HS-27A (cell line): ENCODE data around the gene POTEF.
"Not testable (repeated sequence)": the region's sequence is repeated elsewhere in the genome, so short reads cannot be mapped to it uniquely, and the experiment has no call there.

Source experiments
- DNase-seq: peaks from one replicate; pipeline ENCODE4 v3.0.0-alpha.2; 2012; ENCODE audit warnings: low read depth, missing footprints

The POTEF gene

DNA sequence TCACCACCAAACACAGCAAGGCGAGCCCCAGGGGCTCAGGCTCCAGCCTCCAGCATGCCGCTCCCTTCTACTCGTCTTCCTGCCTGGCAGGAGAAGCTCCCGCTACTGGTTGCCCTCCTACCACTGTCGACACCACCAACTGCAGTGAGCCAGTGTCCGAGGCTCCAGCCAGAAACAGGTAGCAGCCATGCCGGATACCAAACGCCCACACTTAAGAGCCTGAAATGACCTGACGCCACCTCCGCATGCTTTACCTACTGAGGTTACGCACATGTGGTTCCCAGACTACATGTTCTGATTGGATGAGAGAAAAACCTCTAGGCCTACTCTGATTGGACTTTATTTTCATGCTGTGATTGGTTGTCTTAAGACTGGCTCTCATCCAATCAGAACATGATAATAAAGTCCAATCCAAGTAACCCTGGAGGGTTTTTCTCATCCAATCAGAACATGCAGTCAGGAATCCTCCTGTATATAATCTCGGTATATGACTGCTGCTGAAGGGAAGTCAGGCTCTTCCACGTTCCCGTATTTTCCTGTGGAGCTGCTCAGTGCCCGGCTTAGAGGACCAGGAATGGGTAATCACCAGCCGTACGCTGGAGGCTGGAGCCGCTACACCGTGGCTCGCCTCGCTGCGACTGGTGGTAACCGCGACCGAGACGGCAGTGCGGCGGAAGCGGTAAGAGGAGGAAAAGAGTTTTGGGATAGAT, at the start of gene POTEF:
POTEF (minus strand) TSS at position 103 of the 710 bp plus-strand sequence. CDS start 8,707 bp downstream, outside the sequence.
- not testable (repeated sequence) for DNase-seq

DNA sequence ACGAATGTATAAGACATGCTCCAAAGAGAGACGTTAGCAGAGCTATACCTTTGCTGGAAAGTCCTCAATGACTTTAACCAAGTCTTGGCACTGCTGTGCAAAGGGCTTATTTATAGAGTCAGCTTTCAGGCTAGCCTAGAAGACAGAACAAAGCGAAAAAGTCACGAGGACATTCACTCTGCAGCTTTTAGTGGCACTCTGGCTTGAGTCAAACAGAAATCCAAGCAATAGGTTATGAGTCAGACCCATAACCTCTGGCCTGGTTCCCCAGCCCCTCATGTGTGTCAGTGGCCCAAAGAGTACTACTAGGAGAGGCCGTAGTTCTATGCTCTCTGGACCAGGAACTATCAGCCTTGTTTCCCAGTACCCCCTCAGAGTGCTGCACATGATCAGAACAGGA, 45.8 kb upstream of the POTEF start:
- not testable (repeated sequence) for DNase-seq

DNA sequence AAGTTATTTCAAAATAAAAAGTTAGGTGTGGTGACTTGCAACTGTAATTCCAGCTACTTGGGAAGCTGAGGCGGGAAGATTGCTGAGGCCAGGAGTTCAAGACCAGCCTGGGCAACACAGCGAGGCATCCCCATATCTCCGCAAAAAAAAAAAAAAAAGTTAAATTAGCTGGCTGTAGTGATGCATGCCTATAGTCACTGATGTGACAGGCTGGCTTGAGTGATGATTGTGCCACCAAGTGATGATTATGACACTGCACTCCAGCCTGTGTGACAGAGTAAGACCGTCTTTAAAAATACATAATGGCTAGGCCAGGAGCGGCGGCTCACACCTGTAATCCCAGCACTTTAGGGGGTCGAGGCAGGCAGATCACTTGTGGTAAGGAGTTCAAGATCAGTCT, 40.9 kb upstream of the POTEF start:
- DNase-seq, result no peak

DNA sequence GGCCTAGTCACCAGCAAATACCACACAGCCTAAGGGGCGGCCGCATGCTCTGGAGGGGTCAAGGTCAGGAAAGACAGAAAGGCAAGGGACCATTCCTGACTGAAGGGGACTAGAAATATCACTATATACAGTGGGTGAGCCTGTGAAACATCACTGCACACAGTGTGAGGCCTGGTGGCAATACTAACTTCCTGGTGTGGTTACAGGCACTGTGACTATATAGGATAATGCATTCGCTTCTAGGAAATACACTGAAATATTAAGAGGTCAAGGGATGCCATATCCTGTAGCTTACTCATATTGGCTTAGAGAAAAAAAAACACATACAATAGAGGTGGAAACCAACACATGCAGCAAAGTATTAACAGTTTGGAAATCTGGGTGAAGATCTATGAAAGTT, 40.1 kb upstream of the POTEF start:
- DNase-seq, result not testable (repeated sequence)

DNA sequence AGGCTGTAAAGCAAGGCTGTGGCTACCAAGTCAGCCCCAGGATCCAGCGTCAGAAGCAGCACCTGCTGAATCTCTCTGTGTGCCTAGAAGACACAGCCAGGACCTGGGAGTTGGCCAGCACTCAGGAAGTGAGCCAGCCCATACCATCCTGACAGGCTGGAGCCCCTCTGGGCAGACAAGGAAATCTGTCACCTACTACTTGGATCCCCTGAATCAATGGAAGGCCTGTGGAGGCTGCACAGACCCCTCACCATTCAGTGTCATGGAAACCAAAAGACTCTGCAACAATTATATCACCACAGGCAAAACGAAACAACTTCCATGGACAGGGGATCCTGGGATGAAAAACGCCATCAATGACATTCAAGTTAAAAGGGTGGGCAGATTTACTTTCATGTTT, 37.6 kb upstream of the POTEF start:
- DNase-seq, result not testable (repeated sequence)

DNA sequence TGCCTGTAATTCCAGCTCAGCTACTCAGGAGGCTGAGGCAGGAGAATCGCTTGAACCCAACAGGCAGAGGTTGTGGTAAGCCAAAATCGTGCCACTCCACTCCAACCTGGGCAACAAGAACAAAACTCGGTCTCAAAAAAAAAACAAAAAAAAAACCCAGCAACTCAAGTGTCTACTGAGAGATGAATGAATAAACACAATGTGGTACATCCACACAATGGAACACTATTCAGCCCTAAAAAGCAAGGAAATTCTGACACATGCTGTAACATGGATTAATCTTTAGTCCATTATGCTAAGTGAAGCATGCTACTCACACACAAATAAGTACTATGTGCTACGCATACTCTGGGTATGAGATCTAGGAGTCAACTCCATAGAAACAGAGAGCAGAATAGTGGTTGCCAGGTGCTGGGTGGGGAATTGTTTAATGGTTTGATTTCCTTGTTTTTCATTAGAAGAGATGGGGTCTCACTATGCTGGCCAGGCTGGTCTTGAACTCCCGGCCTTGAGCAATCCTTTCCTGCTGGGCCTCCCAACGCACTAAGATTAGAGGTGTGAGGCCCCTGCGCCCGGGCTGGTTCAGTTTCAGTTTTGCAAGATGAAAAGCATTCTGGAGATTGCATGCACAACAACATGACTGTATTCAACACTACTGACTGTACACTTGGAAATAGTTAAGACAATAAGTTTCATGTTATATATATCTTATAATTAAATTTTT, 36.4 kb upstream of the POTEF start:
- no peak for DNase-seq

DNA sequence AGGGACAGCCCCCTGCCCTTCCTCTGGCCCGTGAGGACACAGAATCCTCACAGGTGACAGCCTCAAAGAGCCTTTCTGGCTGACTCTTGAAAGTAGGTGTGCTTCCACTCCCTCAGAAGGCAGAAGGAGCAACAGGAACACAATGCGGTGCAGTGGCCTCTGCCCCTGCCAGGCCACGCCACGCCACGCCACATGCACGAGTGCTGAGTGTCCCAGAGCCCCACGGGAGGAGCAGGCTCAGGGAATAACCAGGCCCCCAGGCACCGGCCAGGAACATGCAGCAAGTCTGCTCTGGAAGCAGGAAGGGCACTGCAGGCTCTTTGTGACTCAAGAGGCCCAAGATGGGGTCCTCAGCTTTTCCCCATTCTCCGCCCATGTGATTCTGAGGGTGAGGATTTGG, 33.9 kb upstream of the POTEF start:
- no peak for DNase-seq

DNA sequence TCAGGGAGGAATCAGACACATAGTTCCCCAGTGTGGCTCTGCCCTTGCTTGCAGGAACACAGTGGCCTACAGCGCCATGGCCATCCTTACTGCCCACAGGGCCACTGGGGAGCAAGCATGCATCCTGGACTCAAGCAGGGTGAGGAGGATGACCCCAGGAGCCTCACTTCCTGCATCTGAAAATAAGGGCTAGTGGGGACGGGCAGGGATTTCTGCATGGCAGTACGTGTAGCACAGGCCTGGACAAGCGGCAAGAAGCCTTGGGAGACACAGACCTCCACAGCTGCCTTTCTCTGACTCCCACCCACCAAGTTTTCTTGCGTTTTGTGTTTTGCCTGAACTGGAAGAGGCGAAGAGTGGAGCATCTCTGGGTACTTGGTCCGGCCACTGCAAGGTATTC, 33.5 kb upstream of the POTEF start:
- not testable (repeated sequence) for DNase-seq

DNA sequence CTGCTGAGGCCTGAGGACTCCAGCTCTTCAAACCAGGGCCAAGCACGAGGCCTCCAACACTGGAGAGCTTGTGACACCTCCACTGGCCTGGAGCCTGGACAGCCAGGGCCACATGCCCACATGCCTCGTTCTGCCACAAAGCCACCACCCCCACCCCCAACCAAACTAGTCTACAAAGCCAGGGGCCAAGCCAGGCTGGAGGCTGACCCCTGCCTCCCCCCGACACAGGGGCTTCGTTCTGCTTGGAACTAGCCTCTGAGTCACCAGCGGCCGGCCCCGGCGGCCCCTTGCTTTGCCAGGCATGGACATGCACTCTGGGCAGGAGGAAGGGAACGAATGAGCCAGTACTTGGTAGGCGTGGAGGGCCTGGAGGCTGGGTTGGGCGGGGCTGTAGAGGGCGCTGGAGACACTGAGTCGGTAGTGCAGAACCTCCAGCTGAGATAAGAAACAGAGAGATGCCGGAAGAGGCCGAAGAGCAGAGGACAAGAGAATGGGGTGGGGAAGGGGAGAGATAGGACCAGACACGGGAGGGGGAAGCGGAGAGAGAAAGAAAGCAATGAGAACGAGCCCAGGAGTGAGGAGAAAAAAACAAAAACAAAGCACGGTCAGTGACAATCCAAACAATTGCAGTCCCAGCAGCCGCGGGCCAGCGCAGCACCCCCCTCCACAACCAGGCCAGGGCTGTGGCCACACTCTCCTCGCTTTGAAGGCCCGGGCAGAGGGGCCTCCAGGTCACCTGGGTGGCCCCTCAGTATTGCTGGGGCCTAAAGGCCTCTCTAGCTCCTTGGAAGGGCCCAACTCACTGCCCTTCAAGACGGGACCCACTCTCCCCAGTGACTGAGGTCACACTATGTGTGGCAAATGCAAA, 32.0 kb upstream of the POTEF start:
- not testable (repeated sequence) for DNase-seq

DNA sequence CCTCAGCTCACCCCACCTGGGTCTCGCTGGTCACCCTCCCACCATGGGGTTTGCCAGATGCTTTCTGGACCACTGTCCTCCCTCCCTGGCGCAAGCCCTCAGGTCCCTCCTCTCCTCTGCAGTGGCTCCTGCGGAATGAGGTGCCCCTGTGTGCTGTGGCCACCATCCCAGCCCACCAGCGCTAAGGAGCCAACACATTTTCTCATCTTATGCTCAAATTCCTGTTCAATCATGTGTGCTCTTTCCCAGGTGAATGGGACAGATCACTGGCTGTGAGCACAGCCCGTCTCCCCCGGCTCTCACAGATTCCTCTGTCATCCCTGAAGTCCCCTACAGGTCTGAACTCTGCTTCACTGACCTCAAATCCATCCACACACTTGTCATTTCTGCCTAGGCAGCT, 31.1 kb upstream of the POTEF start:
- DNase-seq, result no peak

DNA sequence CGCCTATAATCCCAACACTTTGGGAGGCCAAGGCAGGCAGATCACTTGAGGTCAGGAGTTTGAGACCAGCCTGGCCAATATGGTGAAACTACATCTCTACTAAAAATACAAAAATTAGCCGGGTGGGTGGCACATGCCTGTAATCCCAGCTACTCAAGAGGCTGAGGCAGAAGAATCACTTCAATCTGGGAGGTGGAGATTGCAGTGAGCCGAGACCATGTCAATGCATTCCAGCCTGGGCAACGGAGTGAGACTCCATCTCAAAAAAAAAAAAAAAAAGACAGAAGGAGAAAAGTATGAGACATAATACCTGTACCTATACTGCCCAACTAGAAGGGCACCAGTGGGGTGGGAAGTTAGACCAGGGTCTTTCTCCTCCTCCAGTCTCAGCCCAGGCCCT, 30.4 kb upstream of the POTEF start:
- not testable (repeated sequence) for DNase-seq

DNA sequence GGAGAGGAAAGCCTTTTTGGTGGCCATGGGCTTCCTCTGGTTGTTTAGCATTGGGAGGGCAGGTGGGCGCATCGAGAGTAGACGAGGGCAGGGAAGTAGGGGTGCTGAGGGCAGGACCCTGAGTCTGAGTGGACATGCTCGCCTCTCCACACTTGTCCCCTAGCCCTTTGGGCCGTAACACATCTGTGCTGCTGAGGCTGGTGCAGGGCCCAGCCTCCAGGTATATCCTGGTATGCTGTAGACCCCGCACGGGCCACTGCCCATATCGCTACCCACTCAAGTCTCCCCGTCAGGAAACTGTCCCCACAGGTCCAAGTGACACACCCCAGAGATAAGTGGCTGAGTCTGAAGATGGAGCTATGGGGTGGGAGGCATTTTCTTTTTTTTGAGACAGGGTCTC, 29.6 kb upstream of the POTEF start:
- no peak for DNase-seq

DNA sequence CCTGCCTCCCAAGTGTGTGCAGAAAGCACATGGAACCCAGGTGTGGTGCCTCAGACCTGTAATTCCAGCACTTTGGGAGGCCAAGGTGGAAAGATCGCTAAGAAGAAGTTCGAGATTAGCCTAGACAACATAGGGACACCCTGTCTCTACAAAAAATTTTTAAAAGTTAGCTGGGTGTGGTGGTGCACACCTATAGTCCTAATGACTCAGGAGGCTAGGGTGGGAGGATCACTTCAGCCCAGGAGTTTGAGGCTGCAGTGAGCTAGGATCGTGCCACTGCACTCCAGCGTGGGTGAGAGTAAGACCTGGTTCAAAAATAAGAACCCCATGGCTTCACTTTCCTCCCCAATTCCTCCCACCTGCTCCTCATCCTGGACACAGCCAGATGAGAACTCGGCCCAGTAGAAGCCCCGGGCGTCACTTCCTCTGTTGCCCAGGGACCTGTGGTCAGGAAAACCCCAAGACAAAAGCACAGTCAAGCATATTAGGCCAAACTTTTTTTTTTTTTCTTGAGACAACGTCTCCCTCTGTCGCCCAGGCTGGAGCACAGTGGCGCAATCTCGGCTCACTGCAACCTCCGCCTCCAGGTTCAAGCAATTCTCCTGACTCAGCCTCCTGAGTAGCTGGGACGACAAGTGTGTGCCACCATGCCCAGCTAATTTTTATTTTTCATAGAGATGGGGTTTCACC, 28.9 kb upstream of the POTEF start:
- DNase-seq, result not testable (repeated sequence)

DNA sequence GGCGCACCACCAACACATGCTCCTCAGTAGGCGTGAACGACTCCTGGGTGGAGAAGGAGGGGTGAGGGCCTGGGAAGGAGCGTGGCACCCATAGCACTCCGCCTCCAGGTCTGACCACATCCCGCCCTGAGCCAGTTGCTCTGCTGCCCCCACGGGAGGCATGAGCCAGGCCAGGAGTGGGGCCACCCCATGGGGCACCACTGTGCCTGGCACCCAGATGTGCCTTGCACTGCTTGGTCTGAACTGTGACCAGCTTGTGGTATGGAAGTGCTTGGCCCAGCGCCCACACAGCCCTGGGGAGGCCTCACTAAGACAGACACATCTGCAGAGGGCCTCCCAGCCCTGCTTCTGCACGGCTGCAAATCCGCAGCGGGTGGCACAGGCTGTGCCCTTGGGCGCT, 28.3 kb upstream of the POTEF start:
- not testable (repeated sequence) for DNase-seq

DNA sequence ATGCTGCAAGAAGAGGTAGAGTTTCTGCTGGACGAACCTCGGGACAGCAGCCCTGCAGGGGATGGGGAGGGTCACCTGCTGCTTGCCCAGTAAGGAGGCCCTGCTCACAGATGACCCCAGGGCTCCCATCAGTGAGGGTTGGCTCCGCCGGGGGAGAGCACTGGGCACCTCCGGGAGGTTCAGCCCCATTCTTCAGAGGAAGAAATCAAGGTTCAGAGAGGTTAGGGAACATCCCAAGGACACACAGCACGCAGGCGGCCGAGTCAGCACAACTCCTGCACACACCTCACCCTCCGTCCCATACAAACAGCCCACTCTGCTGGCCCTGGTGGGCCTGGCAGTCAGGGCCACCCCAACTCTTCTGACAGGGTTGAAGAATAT, 27.6 kb upstream of the POTEF start:
- DNase-seq, result no peak

DNA sequence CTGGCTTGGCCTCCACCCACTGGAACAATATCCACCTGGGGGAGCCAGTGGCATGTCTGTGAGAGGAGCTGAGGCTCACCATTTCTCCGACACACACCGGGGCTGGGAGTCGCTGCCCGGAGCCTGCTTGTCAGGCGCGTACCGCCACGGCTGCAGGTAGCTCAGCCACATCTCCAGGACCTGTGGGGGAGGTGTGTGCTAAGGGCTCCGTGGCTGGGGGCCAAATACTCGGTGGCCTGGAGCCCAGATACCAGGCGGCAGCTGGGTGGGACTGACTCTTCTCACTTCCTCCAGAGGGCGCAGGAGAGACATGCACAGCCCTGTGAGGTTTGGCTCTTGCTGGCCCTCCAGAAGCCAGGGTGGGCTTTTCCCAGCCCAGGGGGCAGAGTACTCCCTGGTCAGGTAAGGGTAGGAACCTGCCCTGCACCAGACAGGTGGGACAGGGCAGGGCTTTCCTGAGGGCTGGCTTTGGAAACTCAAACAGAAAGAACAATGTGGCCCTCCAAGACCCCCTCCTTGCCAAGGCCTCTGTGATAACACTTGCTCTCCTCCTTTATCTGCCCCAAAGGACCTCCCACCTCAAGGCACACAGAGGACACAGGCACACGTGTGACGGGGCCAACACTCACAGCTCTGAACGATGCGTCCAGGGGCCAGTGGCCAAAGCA, 27.1 kb upstream of the POTEF start:
- not testable (repeated sequence) for DNase-seq

DNA sequence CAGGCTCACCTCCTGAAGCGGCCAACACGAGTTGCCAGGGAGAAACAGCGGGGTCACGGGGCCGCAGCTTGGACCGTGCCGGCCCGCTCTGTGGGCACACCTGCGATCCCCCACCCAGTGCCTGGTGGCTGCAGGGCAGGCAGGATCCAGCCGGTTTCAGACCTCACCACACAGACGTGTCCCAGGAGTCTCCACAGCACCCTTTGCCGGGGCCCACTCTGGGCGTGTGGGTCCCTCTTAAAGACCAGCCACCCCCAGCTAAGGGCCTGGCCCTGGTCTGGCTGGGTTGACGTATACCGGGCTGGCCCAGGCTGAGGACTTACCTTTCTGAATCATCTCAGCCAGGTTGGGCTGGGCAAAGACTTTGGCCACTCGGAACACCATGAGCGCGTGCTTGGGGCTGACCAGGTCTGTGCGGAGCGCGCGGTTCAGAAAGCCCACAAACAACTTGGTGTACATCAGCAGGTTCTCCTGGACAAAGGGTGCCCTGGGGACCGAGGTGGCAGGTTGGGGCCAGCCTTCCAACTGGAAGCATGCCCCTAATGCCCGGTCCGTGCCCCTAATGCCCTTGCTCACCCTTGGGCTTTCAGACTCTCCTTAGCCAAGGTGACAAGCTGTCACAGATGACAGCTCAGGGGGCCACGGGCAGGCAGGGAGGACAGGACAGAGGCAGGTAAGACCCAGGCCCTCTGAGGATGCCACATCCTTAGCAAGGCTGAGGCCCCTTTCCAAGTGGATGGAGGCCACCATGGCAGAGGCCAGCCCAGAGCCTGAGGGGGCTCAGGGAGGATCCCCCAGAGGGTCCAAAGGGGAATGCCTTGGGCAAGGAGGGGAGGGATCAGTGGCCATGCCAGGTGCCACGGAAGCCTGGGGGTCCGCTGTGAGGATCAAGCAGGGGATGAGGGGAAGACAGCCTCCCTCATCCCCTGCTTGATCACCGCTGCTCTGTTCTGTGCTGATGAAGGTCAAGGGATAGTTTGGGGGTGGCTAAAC, 26.0 kb upstream of the POTEF start:
- DNase-seq, result no peak

DNA sequence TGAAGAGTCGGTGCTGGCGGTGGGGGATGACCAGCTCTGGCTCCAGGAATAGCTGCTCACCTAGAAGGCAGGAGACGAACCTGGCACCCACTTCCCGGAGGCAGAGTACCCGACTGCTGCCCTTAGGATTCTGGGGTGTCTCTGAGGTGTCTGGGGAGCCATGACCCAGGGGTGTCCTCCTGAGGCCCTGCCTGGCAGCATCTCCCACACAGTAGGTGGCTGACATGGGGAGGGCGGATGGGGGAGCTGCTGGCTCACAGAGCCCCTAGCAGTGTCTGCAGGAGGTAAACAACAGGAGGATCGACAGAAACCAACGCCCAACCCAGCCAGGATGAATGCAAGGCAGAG, 25.4 kb upstream of the POTEF start:
- not testable (repeated sequence) for DNase-seq

DNA sequence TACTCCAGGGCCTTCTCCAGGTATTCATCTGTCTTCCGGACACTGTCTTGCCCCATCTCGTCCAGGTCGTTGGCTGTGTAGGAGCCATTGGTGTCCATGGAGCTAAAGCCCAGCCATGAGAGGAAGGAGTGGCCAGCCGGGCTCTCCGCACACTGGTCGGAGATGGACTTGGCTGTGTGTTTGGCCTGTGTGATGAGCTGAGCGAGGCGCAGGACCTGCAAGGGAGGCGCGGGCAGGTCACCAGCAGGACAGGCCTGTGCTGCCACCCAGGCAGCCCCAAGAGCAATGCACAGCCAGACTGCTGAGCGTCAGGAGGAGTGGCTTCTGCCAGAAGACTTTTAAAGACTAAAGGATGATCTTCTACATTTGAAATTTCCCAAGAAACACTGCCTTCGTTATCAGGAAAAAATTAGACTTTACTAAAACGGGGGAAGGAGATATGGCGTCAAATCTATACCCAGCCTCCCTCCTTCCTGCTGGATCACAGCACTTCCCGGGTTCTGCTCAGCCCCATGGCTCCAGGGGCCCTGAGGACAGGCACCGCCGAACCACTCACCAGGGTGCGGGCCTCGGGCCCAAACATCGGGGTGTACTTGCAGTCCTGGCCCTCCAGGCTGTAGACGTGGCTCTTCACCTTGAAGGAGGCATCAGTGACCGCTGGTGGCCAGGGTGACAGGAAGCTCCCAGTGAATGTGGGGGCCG, 24.9 kb upstream of the POTEF start:
- not testable (repeated sequence) for DNase-seq
